ENCODE measurements around the gene OTOF. TPM values are rescaled to one million over a fixed set of nuclear protein-coding genes. Genes with fewer than 3 reads are reported as not detected.

OTOF gene
- total and polyA plus RNA-seq, 9 donors: under 0.01 to 0.37 (median 0.17) TPM; not detected in 2

- no peaks in the 10 kb centered on the region for H3K36me3 ChIP-seq
- 92 to 97% (median 95%) methylated on average over 6 of the region's 6 CpGs for WGBS, 3 donors
Observed at GRCh38 chr2:26411419-26411818, 66.5 kb downstream of the OTOF start.

GRCh38 chr2:26410764-26411243, 67.1 kb downstream of the OTOF start:
- no peaks in the 10 kb centered on the region for H3K27me3 ChIP-seq
- DNase-seq: no peak
- no peak overlapping the region for H3K4me3 ChIP-seq
- H3K9me3 ChIP-seq: no peaks in the 10 kb centered on the region
- TF ChIP-seq POLR2A (IDR thresholded peaks at IDR 0.05): no peak
- TF ChIP-seq, protein P1, sequence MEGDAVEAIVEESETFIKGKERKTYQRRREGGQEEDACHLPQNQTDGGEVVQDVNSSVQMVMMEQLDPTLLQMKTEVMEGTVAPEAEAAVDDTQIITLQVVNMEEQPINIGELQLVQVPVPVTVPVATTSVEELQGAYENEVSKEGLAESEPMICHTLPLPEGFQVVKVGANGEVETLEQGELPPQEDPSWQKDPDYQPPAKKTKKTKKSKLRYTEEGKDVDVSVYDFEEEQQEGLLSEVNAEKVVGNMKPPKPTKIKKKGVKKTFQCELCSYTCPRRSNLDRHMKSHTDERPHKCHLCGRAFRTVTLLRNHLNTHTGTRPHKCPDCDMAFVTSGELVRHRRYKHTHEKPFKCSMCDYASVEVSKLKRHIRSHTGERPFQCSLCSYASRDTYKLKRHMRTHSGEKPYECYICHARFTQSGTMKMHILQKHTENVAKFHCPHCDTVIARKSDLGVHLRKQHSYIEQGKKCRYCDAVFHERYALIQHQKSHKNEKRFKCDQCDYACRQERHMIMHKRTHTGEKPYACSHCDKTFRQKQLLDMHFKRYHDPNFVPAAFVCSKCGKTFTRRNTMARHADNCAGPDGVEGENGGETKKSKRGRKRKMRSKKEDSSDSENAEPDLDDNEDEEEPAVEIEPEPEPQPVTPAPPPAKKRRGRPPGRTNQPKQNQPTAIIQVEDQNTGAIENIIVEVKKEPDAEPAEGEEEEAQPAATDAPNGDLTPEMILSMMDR (IDR thresholded peaks at IDR 0.05): no peak
- WGBS, 3 donors: 78 to 87% (median 86%) methylated on average over 2 of the region's 2 CpGs
- intact Hi-C loops (cut with DNase I): no loop called here
- H3K4me1 ChIP-seq (ENCODE audit: insufficient read depth): no peaks in the 10 kb centered on the region
- no peak overlapping the region for H3K27ac ChIP-seq
- no peaks in the 10 kb centered on the region for H3K36me3 ChIP-seq

More at GRCh38 chr2:26411419-26411818, 66.5 kb downstream of the OTOF start:
- H3K27ac ChIP-seq: no peak overlapping the region
- H3K9me3 ChIP-seq: no peaks in the 10 kb centered on the region
- intact Hi-C loops (cut with DNase I): no loop called here
- DNase-seq: no peak
- H3K4me3 ChIP-seq: no peak overlapping the region
- H3K27me3 ChIP-seq: no peaks in the 10 kb centered on the region
- TF ChIP-seq, protein P1 (IDR thresholded peaks at IDR 0.05): no peak
- no peak for TF ChIP-seq EP300 (IDR thresholded peaks at IDR 0.05)
- no peak for TF ChIP-seq POLR2A (IDR thresholded peaks at IDR 0.05)
- H3K4me1 ChIP-seq (ENCODE audit: insufficient read depth): no peaks in the 10 kb centered on the region

- H3K36me3 ChIP-seq: no peaks in the 10 kb centered on the region
- TF ChIP-seq, protein P1 (IDR thresholded peaks at IDR 0.05): no peak
- TF ChIP-seq EP300 (IDR thresholded peaks at IDR 0.05) (no peak), POLR2A (IDR thresholded peaks at IDR 0.05) (no peak)
- no peak overlapping the region for H3K27ac ChIP-seq
- no peak for DNase-seq
- no peak overlapping the region for H3K4me3 ChIP-seq
- H3K27me3 ChIP-seq: no peaks in the 10 kb centered on the region
- 92 to 95% (median 94%) methylated on average over 1 of the region's 1 CpG for WGBS, 3 donors
- no peaks in the 10 kb centered on the region for H3K9me3 ChIP-seq
- intact Hi-C loops (cut with DNase I): no loop called here
- no peaks in the 10 kb centered on the region for H3K4me1 ChIP-seq (ENCODE audit: insufficient read depth)
Observed at GRCh38 chr2:26409785-26410184, 68.1 kb downstream of the OTOF start.

DNA sequence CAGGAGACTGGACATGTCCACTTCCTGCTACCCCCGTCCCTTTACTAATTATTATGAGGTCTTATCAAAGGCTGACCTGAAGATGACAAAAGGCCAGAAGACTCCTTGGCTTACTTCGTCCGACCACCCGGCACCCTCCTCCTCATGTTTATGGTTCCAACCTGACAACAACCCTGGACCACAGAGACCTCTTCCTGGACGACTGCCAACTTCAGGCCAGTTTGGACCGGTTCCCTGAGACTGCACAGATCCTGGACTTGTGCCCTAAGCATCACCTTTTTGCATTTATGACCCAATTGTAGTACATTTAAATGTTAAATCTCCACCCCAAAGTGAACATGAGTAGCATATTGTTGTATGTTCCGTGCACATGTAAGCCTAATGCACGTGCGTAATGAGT, 70.4 kb downstream of the OTOF start:
- H3K36me3 ChIP-seq: no peaks in the 10 kb centered on the region
- H3K4me1 ChIP-seq (ENCODE audit: insufficient read depth): no peaks in the 10 kb centered on the region
- no peak for DNase-seq
- H3K27me3 ChIP-seq: no peaks in the 10 kb centered on the region
- no peak overlapping the region for H3K27ac ChIP-seq
- no peak overlapping the region for H3K4me3 ChIP-seq
- 27 to 37% (median 31%) methylated on average over 9 of the region's 9 CpGs for WGBS, 3 donors
- TF ChIP-seq EP300 (IDR thresholded peaks at IDR 0.05): no peak
- TF ChIP-seq, protein P1 (IDR thresholded peaks at IDR 0.05): no peak
- TF ChIP-seq POLR2A (IDR thresholded peaks at IDR 0.05): no peak
- H3K9me3 ChIP-seq: no peaks in the 10 kb centered on the region
- intact Hi-C loops (cut with DNase I): no loop called here

Other genes with a start within 250 kb of the OTOF start
- gene HADHA, start 233.5 kb downstream of the OTOF start, total RNA-seq: 100 to 1,000 TPM in 5 of 7 donors, 10 to 100 TPM in 2; 85.2 to 167 (median 129) TPM
- gene HADHA, start 233.5 kb downstream of the OTOF start, polyA plus RNA-seq: 100 to 1,000 TPM in 1 of 2 donors, 10 to 100 TPM in 1; 94.1 to 290 TPM
- 100 to 1,000 TPM in 5 of 7 donors, 10 to 100 TPM in 2; 81.1 to 124 (median 104) TPM for gene HADHB, start 233.2 kb downstream of the OTOF start, total RNA-seq
- 100 to 1,000 TPM in 1 of 2 donors, 10 to 100 TPM in 1; 88.9 to 224 TPM for gene HADHB, start 233.2 kb downstream of the OTOF start, polyA plus RNA-seq
- 10 to 100 TPM in 6 of 7 donors, 1 to 10 TPM in 1; 7.3 to 23.7 (median 16.4) TPM for gene SELENOI, start 132.0 kb downstream of the OTOF start, total RNA-seq
- 1 to 10 TPM; 2.5 to 4.3 TPM for gene SELENOI, start 132.0 kb downstream of the OTOF start, polyA plus RNA-seq
- under 1 TPM in 2 of 7 donors, not detected in 5; 0.11 to 0.33 TPM for gene ADGRF3, start 131.3 kb downstream of the OTOF start, total RNA-seq
- under 1 TPM; 0.06 to 0.20 TPM for gene ADGRF3, start 131.3 kb downstream of the OTOF start, polyA plus RNA-seq
- 10 to 100 TPM in 1 of 7 donors, 1 to 10 TPM in 2, under 1 TPM in 2, not detected in 2; 0.52 to 11.8 (median 1.8) TPM for gene DRC1, start 76.2 kb downstream of the OTOF start, total RNA-seq
- gene DRC1, start 76.2 kb downstream of the OTOF start, polyA plus RNA-seq: under 1 TPM in 1 of 2 donors, not detected in 1; 0.05 TPM
- gene CIB4, start 163.2 kb upstream of the OTOF start, total RNA-seq: not detected
- 1 to 10 TPM in 1 of 2 donors, not detected in 1; 3.9 TPM for gene CIB4, start 163.2 kb upstream of the OTOF start, polyA plus RNA-seq
- 1 to 10 TPM; 1.1 to 5.2 (median 2.1) TPM for gene KCNK3, start 214.6 kb upstream of the OTOF start, total RNA-seq
- gene KCNK3, start 214.6 kb upstream of the OTOF start, polyA plus RNA-seq: 10 to 100 TPM in 1 of 2 donors, under 1 TPM in 1; 0.76 to 78.2 TPM